Glutamatergic neuron (in vitro differentiated cells): Measurements from ENCODE around the gene TMEM61. TPM values are rescaled to one million over a fixed set of nuclear protein-coding genes. Genes with fewer than 3 reads are reported as not detected.

Experiments
- DNase-seq: peaks from one replicate; pipeline ENCODE4 v3.0.0; 2022
- H3K27ac Mint-ChIP-seq: one replicate; pipeline ENCODE4 v1.8.0; 2020; ENCODE audit warnings: mild to moderate bottlenecking, mixed read lengths, inconsistent platforms; ENCODE audit not compliant: unreplicated experiment
- H3K27me3 Mint-ChIP-seq: one replicate; pipeline ENCODE4 v1.8.0; 2020; ENCODE audit warnings: mild to moderate bottlenecking, moderate library complexity, mixed read lengths, inconsistent platforms; ENCODE audit not compliant: unreplicated experiment
- H3K36me3 Mint-ChIP-seq: one replicate; pipeline ENCODE4 v1.8.0; 2020; ENCODE audit warnings: mild to moderate bottlenecking, mixed read lengths, inconsistent platforms; ENCODE audit not compliant: unreplicated experiment
- H3K4me1 Mint-ChIP-seq: one replicate; pipeline ENCODE4 v1.8.0; 2020; ENCODE audit warnings: mild to moderate bottlenecking, low read depth, mixed read lengths, inconsistent platforms; ENCODE audit not compliant: unreplicated experiment
- H3K4me3 Mint-ChIP-seq: one replicate; pipeline ENCODE4 v1.8.0; 2020; ENCODE audit warnings: mild to moderate bottlenecking, mixed read lengths, inconsistent platforms; ENCODE audit not compliant: unreplicated experiment
- H3K9me3 Mint-ChIP-seq: one replicate; pipeline ENCODE4 v1.8.0; 2020; ENCODE audit warnings: mild to moderate bottlenecking, moderate library complexity, mixed read lengths, inconsistent platforms; ENCODE audit not compliant: unreplicated experiment
- total RNA-seq: library from RNA; stranded (reverse); fragmentation: NEBNext Ultra II Directional; extraction: Animal tissue kit (Norgen Biotek cat#: 25700); gene quantifications from one replicate; pipeline ENCODE4 v1.2.1, GENCODE V29; 2021; ENCODE audit not compliant: unreplicated experiment
- TF ChIP-seq, protein P1 (sequence below): fragments of 200-600 bp; sonication (generic); IDR thresholded peaks from one replicate; pipeline ENCODE4 v1.5.0; 2021; ENCODE audit not compliant: partially characterized antibody, unreplicated experiment

The TMEM61 gene
- total RNA-seq, 1 donor from 2014 or later: not detected

DNA sequence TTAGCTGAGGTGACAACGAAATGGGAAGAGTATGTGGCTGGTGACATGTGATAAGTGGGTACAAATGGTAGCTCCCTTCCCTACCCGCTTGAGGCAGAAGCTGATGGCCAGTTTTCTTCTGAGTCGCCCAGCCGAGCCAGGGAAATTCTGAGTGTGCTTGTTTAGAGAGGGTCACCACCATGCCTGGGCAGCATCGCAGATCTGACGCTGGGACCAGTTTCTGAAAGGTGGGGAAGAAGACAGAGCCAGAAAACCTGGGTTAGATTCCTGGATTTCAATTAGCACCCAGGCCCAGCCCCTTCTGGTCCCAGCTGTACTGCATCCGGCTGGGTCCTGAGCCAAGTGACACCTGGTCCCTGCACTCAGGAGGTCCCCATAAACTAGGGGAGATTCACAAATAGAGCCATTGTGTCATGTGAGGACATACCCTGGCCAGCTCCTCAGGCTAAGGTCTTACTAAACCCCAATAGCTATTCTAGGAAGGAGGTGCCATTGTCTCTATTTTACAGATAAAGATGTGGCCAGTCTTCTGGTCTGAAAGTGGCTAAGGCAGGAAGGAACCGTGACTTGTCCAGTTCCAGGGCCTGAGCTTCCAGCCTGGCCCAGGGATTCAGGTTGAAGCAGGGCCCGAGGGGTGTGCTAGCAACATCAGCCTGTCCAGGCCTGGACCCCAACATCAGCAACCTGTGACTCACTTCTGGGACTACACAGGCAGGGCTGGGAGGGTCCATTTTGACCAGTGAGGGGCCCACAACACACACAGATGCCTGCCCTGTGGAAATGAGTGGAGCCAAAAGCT is 1.7 kb upstream of the TMEM61 start:
- TF ChIP-seq, protein P1, sequence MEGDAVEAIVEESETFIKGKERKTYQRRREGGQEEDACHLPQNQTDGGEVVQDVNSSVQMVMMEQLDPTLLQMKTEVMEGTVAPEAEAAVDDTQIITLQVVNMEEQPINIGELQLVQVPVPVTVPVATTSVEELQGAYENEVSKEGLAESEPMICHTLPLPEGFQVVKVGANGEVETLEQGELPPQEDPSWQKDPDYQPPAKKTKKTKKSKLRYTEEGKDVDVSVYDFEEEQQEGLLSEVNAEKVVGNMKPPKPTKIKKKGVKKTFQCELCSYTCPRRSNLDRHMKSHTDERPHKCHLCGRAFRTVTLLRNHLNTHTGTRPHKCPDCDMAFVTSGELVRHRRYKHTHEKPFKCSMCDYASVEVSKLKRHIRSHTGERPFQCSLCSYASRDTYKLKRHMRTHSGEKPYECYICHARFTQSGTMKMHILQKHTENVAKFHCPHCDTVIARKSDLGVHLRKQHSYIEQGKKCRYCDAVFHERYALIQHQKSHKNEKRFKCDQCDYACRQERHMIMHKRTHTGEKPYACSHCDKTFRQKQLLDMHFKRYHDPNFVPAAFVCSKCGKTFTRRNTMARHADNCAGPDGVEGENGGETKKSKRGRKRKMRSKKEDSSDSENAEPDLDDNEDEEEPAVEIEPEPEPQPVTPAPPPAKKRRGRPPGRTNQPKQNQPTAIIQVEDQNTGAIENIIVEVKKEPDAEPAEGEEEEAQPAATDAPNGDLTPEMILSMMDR: no peak
- Mint-ChIP-seq H3K9me3 (peaks cover 2% of the 10 kb centered on the region), H3K27ac (no peak overlapping the region), H3K4me3 (no peak overlapping the region), H3K27me3 (peaks cover 12% of the 10 kb centered on the region), H3K4me1 (peaks cover 12% of the 10 kb centered on the region), H3K36me3 (no peaks in the 10 kb centered on the region)
- DNase-seq: no peak

DNA sequence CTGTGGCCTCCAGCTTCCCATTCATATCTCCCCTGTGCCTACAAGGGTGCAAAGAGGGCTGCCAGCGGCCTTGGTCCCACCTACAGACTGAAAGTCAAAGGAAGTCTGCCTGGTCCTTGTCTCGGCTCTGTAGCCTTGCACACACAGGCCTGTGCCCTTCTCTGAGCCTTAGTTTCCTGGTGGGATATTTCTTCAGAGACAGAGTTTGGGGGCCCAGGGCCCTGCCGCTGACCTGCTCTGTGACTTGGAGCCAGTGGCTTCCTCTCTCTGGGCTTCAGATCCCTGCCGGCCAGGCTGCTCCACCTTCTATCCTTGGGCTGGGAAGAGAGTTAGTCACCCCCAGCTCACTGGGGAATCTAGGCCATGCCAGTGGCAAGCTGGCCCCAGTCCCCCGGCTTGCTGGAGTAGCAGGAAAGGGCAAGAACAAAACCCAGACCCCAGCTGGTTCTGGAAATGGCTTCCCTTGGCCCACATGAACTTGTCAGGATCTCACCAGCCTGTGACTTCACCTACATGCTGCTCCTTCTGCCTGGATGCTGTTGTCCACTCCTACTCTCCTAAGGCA is 1.0 kb upstream of the TMEM61 start:
- DNase-seq: no peak
- Mint-ChIP-seq H3K36me3 (no peaks in the 10 kb centered on the region), H3K4me1 (peaks cover 11% of the 10 kb centered on the region), H3K9me3 (peaks cover 2% of the 10 kb centered on the region), H3K4me3 (peak overlapping the region; percentile 23), H3K27me3 (peaks cover 12% of the 10 kb centered on the region), H3K27ac (no peak overlapping the region)
- TF ChIP-seq, protein P1: no peak

DNA sequence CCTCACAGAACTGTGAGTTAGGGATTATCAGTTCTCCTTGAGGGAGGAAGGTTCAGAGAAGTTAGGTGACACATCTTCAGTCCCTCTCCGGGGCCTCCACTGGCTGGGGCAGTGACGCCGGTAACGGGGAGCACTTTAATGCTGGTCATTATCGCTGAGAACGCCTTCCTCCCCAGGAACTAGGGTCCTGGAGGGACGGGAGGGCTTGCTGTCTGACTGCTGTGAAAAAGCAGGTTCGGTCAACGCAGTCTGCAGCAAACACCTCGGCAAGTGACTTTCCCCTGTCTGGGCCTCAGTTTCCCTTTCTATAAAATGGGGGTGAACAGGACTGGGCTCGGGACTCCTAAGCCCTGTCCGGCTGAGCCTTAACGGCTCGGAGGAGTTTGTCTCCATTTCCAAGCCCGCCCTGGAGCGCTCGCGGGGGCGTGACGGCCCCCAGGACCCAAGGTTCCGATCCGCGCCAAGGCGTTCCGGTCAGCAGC is 341 bp upstream of the TMEM61 start:
- no peak for DNase-seq
- Mint-ChIP-seq H3K36me3 (no peaks in the 10 kb centered on the region), H3K9me3 (peaks cover 2% of the 10 kb centered on the region), H3K4me3 (peak overlapping the region; percentile 23), H3K27me3 (peaks cover 12% of the 10 kb centered on the region), H3K4me1 (peaks cover 11% of the 10 kb centered on the region), H3K27ac (no peak overlapping the region)
- TF ChIP-seq, protein P1: no peak

DNA sequence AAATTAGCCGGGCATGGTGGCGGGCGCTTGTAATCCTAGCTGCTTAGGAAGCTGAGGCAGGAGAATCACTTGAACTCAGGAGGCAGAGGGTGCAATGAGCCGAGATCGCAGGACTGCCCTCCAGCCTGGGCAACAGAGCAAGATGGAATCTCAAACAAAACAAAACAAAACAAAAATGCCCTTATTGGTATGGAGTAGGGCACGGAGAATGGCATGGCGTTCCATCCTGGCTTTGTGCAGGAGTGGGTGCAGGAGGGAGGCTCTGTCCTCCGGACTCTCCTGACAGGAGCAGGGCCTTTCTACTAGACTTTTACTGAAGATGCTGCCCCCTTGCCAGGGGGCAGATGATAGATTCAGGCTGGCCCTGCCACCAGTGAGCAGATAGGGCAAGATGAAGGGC is 1.0 kb downstream of the TMEM61 start:
- no peaks in the 10 kb centered on the region for H3K36me3 Mint-ChIP-seq
- H3K4me3 Mint-ChIP-seq: no peak overlapping the region
- DNase-seq: no peak
- H3K4me1 Mint-ChIP-seq: peaks cover 4% of the 10 kb centered on the region
- TF ChIP-seq, protein P1: no peak
- peaks cover 12% of the 10 kb centered on the region for H3K27me3 Mint-ChIP-seq
- H3K9me3 Mint-ChIP-seq: peaks cover 2% of the 10 kb centered on the region
- H3K27ac Mint-ChIP-seq: no peak overlapping the region

DNA sequence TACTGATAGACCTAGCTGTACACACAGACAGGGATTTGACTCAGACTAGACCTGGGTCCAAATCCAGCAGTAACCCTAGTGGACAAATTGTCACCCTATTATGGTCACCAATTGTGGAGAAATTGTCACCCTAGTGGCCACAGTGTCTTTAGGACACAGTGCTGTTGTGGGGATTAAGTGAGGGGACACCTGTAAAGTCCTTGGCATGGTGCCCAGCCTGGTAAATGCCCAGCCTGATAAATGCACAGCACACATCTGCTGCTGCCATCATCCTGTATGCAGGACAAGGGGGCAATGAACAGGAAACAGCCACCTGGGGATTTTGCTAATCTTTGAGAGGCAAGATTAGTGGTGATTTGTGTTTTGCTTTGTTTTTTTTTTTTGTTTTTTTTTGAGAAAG is 2.3 kb downstream of the TMEM61 start:
- Mint-ChIP-seq H3K27ac (no peak overlapping the region), H3K36me3 (no peaks in the 10 kb centered on the region), H3K4me1 (peaks cover 4% of the 10 kb centered on the region), H3K4me3 (no peak overlapping the region), H3K27me3 (peaks cover 12% of the 10 kb centered on the region), H3K9me3 (peaks cover 2% of the 10 kb centered on the region)
- TF ChIP-seq, protein P1: no peak
- no peak for DNase-seq
